Fibroblast of peridontal ligament (primary cell): Measurements from ENCODE around the gene SLC37A4.
"Not testable (repeated sequence)": the region's sequence is repeated elsewhere in the genome, so short reads cannot be mapped to it uniquely, and the experiment has no call there.

ENCODE experiments used
- DNase-seq: peaks from one replicate; pipeline ENCODE4 v3.0.0-alpha.2; 2010; ENCODE audit errors: extremely low read depth

Gene SLC37A4

GRCh38 chr11:119017377-119017776, 13.3 kb downstream of the SLC37A4 start:
- peak; percentile 26 for DNase-seq

- no peak for DNase-seq
Measured at GRCh38 chr11:119016216-119017009, 14.3 kb downstream of the SLC37A4 start.

- DNase-seq = no peak
Measured at GRCh38 chr11:119015054-119015611, 15.5 kb downstream of the SLC37A4 start.

GRCh38 chr11:119014209-119014924, 16.3 kb downstream of the SLC37A4 start:
- no peak for DNase-seq

GRCh38 chr11:119012629-119013170, 18.0 kb downstream of the SLC37A4 start:
- no peak for DNase-seq

GRCh38 chr11:119011476-119012053, 19.1 kb downstream of the SLC37A4 start:
- DNase-seq = no peak

GRCh38 chr11:119006656-119007055, 24.0 kb downstream of the SLC37A4 start:
- DNase-seq = no peak

- DNase-seq = no peak
Measured at GRCh38 chr11:119000906-119001305, 29.8 kb downstream of the SLC37A4 start.

- DNase-seq = peak; percentile 45
Measured at GRCh38 chr11:118998822-118999221, 31.9 kb downstream of the SLC37A4 start.

GRCh38 chr11:118998388-118998717, 32.3 kb downstream of the SLC37A4 start:
- DNase-seq = no peak

- DNase-seq = peak; percentile 81
Measured at GRCh38 chr11:118997627-118998387, 32.9 kb downstream of the SLC37A4 start, which contains the start of gene CENATAC. TSS of gene CENATAC (plus strand) at chr11:118998138. CDS start at chr11:118998198, 60 bp downstream.

- DNase-seq = peak; percentile 45
Measured at GRCh38 chr11:118996926-118997626, 33.6 kb downstream of the SLC37A4 start.

GRCh38 chr11:118991486-118992038, 39.1 kb downstream of the SLC37A4 start:
- DNase-seq = not testable (repeated sequence)

GRCh38 chr11:118988280-118988679, 42.4 kb downstream of the SLC37A4 start:
- no peak for DNase-seq

- DNase-seq = no peak
Measured at GRCh38 chr11:118984825-118985224, 45.9 kb downstream of the SLC37A4 start.

- not testable (repeated sequence) for DNase-seq
Measured at GRCh38 chr11:118984337-118984736, 46.3 kb downstream of the SLC37A4 start.

- no peak for DNase-seq
Measured at GRCh38 chr11:118980191-118980881, 50.3 kb downstream of the SLC37A4 start.

- DNase-seq = no peak
Measured at GRCh38 chr11:118979434-118979833, 51.2 kb downstream of the SLC37A4 start.

- DNase-seq = peak; percentile 23
Measured at GRCh38 chr11:118975771-118976709, 54.6 kb downstream of the SLC37A4 start.
